NCI-H2227 (cell line): ENCODE results near the gene TACR2.

Experiments
- DNase-seq: peaks from one replicate; lab custom pipeline; 2025; ENCODE audit not compliant: unreplicated experiment; lab: John Stamatoyannopoulos, UW

The TACR2 gene

GRCh38 chr10:69421611-69422308, 5.0 kb upstream of the TACR2 start:
- DNase-seq = no peak

DNA sequence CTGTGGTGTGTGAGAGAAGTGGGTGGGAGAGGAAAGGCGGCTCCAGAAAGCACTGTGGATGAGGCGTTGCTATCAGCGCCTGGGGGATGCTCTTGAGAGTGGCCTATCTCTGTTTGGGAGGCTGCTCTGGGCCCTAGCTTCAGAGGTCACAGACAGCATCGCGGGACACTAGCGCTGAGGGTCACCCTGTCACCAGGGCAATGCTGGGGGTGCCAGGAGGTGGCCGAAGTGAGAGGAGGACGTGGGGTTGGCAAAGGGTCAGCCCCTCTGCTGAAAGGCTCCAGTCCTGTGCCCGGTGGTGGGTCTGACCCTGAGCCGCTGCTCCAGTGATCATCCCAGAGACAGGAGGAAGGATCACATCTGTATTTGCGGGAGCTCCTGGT, 3.0 kb upstream of the TACR2 start:
- DNase-seq = no peak

- no peak for DNase-seq
Measured at GRCh38 chr10:69419096-69419743, 2.5 kb upstream of the TACR2 start.

DNA sequence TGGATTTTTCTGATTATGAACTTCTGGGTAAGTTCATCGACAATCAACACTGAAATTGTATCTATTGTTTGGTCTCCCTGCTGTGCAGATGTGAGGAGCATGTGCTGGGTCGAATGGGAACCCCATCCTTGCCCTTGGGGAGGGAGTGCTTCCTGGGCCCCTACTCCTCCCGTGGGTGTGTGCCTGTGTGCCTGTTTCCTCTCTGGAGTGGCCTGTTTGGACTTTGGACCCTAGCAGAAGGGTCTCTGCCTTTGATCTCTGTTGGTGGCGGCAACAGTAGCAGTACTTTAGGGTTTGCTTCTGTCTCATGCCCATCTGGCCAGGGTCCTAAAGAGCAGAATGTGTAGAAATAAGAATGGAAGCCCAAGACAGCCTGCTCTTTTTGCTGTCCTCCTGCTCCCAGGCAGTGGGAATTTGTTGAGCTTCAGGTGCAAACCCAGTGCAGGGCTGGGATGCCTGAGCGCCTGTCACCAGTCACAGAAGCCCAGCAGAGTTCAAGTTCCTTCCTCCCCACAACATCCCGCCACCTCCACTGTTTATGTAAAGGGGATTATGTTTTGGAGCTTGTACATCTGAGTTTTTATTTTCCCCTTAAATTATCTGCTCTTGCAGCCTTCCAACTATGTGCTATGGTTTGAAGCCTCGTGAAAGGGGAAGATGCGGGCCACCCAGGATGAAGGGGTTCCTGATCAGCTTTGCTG, 1.5 kb upstream of the TACR2 start:
- DNase-seq = no peak

DNA sequence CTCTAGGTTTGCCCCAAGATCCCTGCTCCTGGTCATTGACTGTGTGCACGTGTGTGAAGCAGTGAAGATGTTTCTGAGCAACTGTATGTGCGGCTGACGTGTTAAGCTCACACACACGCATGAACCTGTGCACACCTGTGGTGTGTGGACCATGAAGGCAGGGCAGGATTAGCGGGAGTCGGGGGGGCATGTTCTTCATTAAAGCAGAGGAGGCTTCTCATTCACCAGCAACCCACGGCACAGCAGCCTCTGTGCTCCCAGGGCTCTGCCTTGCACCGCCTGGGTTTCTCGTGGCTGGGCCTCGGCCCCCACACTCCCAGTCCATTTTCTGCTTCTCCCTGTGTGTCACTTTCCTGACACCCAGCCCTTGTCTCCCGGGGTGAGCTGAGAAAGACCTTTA, 824 bp upstream of the TACR2 start:
- no peak for DNase-seq

DNA sequence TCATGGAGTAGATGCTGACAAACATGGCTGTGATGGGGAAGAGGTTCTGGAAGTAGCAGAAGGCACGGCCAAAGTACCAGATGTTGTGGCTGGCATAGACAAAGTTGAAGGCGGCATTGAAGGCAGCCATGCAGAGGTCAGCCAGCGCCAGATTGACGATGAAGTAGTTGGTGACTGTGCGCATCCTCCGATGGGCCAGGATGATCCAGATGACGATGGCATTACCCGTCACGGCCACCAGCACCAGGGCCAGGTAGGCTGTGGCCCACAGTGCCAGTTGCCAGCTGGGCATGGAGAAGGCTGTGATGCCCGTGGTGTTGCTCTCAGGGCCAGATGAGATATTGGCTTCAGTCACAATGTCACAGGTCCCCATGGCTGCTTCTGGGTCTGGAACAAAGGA, 767 bp downstream of the TACR2 start:
- no peak for DNase-seq

DNA sequence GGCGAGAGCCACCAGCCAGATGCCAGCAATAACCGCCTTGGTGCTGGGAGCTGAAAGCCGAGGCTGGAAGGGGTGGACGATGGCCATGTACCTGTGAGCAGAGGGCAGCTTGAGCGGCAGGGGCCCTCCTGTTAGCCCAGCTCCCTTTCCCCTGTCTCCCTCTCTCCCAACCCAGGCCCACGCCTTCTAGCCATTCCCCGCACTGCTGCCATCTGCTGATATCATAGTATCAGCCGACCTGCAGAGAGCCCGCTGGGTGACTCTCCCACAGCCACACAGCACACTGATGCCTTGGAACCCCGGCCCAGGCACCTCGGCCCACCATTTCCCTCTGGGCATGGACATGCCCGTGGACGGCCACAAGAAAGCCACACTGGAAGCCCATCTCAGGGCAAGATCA, 1.7 kb downstream of the TACR2 start:
- no peak for DNase-seq

DNA sequence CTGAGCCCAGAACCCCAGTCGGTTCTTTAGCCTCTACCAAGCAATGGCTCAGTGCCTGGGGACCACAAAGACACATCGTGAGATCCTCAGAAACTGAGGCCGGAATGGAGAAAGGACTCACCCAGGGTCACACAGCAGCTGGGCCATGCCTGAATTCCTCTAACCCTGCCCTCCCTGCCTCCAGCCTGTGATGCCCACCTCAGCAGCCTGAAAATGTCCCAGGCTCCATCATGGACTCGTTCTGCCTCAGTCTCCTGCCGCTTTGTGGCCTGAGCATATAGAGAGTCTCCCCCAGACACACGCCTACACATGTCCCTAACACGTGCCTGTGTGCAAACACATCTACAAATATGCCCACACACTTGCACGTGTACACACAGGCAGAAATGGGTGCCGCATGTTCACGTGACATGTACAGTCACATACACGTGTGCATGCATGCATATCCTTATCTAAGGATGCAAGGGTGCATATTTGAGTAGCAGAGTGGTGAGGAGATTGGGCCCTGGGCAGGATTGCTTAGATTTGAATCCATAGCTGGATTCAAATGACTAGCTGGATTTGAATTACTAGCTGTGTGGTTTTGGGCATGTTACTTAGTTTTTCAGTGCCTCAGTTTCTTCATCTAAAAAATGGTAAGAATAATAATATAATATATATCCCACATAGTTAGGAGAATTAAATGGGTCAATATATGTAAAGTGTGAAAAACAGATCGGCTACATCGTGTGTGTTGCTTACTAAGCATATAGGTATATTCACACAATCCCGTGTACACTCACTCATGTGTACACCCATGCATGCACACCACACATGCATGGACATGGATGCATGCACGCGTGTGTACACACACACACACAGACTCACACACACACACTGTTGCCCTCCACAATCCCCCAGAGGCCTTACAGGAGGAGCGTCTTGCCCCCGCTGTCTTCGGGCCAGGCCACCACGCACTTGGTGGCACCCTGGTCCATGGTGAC, 2.4 kb downstream of the TACR2 start:
- DNase-seq = no peak

DNA sequence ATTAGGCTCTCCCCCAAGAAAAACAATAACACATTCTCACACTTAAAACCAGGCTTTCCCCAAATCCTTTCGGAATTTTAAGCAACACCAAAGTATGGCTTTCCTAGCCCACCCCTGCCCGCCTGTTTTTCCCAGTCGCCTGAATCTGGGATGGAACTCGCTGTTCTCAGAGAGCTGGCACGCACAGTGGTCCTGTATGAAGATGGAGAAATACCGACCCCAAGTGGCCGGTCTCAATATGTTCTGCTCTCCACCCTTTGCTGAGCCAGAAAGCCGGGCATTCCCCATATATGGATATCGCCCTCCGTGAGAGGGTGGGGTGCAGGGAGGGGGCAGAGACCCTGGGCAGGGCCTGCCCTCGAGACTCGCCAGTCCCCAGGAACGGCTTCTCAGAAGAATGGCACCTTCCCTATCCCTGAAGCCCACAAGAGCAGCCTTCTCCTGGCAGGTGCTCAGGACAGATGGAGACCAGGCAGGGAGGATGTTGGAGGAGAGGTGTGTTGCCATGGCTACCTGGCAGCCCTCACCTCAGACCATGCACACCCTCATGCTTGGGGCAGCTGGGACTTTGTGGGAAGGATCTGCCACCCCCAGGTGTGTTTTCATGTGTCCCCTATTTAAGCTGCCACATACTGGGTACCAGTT, 3.4 kb downstream of the TACR2 start:
- DNase-seq = peak; percentile 49

- DNase-seq = no peak
Measured at GRCh38 chr10:69412232-69412790, 4.4 kb downstream of the TACR2 start.

GRCh38 chr10:69411476-69411875, 5.2 kb downstream of the TACR2 start:
- DNase-seq = no peak

DNA sequence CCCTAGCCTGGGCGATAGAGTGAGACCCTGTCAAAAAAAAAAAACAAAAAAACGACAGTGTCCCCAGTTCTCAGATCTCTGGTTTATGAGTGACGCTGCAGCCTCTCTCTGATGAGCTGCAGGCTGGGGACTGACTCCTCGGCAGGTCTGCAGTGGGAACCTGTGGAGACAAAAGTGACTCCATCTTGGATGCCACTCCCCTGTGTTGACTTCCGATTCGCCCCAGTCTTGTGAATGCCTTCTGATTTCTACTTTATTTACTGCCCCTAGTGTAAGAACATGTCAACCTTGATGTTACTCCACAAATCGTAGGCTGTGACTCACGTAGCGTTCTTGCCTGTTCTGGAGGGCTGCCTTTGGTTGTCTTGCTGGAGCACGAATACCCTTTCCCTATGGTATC, 6.2 kb downstream of the TACR2 start:
- no peak for DNase-seq

DNA sequence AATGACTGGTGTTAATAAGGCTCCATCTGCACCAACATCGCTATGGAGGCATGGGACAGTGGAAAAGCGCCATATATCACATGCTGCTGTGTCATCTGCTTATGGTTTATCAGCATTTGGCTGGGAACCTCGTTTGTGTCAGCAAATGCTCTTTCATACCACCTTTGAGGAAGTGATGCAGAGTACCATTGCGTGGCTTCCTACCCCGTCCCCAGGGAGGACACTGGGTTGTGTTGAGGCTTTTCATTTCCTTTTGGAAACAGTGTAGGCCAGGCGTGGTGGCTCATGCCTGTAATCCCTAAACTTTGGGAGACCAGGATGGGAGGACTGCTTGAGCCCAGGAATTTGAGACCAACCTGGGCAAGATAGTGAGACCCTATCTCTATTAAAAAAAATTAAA, 6.8 kb downstream of the TACR2 start:
- no peak for DNase-seq

GRCh38 chr10:69409176-69409495, 7.6 kb downstream of the TACR2 start:
- no peak for DNase-seq

DNA sequence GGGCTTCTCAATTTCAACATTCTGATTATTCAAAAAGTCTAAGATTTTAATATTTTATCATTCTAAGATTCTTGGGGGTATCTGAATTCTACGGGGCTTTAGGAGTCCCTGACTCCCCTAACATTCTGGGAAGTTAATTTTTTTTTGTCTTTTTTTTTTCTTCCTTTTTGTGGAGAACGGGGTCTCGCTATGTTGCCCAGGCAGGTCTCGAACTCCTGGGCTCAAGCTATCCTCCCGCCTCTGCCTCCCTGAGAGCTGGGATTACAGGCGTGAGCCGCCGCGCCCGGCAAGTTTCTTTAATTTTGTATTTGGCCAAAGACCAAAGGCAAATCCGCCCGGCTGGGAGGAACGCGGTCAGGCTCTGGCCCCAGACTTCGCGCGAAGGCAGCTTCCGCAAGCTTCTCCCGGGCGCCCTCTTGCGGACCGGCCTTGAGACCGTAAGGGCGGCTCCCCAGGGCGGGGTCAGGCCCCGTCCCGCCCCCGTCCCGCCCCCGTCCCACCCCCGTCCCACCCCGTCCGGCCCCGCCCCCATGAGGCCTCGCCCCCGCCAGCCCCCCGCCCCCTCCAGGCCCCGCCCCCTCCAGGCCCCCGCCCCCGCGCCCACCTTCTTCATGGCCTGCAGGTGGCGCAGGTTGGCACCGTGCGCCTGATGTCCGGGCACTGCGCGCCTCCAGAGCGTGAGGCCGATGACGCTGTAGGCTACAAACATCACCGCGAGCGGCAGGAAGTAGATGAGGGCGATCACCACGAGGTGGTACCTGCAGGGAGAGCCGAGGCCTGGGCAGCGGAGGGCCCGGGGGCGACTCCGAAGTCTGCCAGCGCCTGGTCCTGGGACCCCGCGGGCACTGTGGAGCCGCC, 8.2 kb downstream of the TACR2 start:
- peak; percentile 93 for DNase-seq

DNA sequence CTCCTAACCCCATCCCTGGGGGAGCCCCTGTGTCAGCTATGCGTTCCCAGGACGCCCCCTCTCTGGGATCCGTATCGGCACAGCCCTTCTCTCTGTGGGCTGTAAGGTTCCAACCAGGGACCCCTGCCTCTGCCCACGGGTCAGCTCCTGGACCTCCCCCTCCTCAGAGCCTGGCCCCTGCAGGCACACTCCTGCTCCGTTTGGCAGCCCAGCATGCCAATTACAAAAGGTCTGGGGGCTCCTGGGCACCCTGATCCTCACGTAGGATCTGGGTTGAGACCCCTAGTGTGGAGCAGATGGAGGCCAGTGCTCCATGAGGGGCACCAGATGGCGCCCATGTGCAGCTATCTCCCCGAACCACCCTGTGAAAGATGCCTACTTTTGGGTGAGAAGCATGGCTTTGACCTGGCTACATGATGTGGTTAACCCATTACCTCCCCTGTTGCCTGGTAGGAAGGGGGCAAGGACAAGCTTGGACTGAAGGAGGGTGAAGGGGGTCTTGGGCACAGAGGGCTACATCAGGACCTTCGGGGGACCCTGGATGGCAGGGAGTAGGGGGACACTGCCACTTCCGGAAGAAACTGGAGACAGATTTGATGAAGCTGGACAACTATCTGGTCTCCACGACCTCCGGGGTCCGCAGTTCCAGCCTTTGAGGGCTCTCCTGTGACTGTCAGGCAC, 9.0 kb downstream of the TACR2 start:
- DNase-seq = peak; percentile 12

- DNase-seq = no peak
Measured at GRCh38 chr10:69406816-69407580, 9.7 kb downstream of the TACR2 start.

DNA sequence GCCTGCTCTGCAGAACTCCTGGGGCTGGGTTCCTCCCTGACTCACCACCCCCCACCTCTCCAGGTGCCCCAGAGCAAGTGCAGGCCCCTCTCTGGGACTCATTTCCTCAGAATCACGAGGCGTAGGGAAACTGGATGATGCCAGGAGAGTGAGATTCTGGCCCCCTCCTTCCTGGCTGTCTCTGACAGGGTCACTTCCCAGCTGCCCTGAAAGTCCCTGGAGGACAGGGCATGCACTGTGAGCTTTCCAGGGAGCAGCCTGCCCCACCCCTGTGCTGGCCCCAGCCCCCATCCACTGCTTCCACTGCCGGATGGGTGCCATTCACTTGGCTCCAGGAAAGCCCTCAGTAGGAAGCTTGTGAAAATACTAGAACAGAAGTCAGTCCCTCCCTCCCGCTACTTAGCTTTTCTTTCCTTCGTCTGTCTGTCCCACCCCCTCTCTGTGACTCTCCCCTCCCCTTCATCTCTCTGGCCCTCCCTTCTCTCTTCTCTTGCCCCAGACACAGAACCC, 10.4 kb downstream of the TACR2 start:
- DNase-seq = no peak
